Effector memory CD4-positive, alpha-beta T cell (primary cell): ENCODE measurements around the gene ADAM10.

Source experiments
- DNase-seq, 3 donors: peaks; one replicate each; pipeline ENCODE4 v3.0.0-alpha.2; 2020
- H3K27ac ChIP-seq: 2 replicates; pipeline ENCODE4 v1.7.0; 2013; ENCODE audit warnings: mild to moderate bottlenecking, low read length, moderate library complexity; ENCODE audit not compliant: insufficient read depth, poor library complexity, severe bottlenecking
- H3K27me3 ChIP-seq: replicated peaks from 2 replicates; pipeline ENCODE4 v1.7.0; 2013; ENCODE audit warnings: mild to moderate bottlenecking, low read length; ENCODE audit not compliant: insufficient read depth, control insufficient read depth, poor library complexity, severe bottlenecking
- H3K36me3 ChIP-seq: 2 replicates; pipeline ENCODE4 v1.7.0; 2013; ENCODE audit warnings: mild to moderate bottlenecking, low read length, moderate library complexity; ENCODE audit not compliant: control insufficient read depth, insufficient read depth
- H3K4me1 ChIP-seq: 2 replicates; pipeline ENCODE4 v1.7.0; 2013; ENCODE audit warnings: low read length, mild to moderate bottlenecking; ENCODE audit not compliant: control insufficient read depth, insufficient read depth, poor library complexity, severe bottlenecking
- H3K4me3 ChIP-seq: 2 replicates; pipeline ENCODE4 v1.7.0; 2013; ENCODE audit warnings: low read length, low read depth, mild to moderate bottlenecking; ENCODE audit not compliant: insufficient read depth, poor library complexity, severe bottlenecking
- H3K9me3 ChIP-seq: 2 replicates; pipeline ENCODE4 v1.7.0; 2013; ENCODE audit warnings: mild to moderate bottlenecking, low read length, moderate library complexity; ENCODE audit not compliant: control insufficient read depth

The ADAM10 gene

DNA sequence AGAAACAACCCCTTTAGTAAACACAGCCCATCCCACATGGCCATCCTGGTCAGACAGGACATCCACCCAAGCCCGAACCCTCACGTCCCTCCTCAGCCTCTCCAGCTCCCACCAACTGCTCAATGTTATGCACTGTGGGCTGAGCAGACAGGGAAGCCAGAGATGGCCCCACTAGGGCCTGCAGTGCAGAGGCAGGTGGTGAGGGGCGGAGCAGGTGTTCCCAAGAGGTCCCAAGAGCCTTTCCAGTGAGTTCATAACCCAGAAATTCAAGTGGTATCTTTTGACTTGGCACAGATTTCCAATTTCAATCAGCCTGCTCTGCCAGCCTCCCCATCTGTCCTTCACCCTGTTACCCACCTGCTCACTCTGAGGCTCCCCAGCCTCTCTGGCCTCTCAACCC is 187.4 kb downstream of the ADAM10 start:
- DNase-seq, result no peak
- H3K9me3 ChIP-seq, result no peaks in the 10 kb centered on the region
- H3K36me3 ChIP-seq, result no peaks in the 10 kb centered on the region
- H3K27me3 ChIP-seq, result no peaks in the 10 kb centered on the region
- no peak overlapping the region for H3K27ac ChIP-seq
- no peak overlapping the region for H3K4me3 ChIP-seq
- H3K4me1 ChIP-seq, result no peaks in the 10 kb centered on the region

DNA sequence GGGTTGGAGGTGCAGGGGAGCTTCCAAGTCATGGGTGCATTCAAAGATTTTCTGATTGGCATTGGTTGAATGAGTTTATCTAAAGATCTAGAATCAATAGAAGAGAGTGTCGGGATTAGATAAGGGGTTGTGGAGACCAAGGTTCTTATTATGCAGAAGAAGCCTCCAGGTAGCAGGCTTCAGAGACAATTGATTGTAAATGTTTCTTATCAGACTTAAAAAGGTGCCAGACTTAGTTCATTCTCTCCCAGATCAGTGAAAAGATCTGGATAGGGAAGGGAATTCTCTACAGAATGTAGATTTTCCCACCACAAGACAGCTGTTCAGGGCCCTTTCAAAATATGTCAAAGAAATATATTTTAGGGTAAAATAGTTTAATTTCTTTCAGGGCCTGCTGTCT is 188.2 kb downstream of the ADAM10 start:
- DNase-seq, result no peak
- Histone ChIP-seq H3K4me1 (no peaks in the 10 kb centered on the region), H3K27me3 (no peaks in the 10 kb centered on the region), H3K27ac (no peak overlapping the region), H3K4me3 (no peak overlapping the region), H3K36me3 (no peaks in the 10 kb centered on the region), H3K9me3 (no peaks in the 10 kb centered on the region)

DNA sequence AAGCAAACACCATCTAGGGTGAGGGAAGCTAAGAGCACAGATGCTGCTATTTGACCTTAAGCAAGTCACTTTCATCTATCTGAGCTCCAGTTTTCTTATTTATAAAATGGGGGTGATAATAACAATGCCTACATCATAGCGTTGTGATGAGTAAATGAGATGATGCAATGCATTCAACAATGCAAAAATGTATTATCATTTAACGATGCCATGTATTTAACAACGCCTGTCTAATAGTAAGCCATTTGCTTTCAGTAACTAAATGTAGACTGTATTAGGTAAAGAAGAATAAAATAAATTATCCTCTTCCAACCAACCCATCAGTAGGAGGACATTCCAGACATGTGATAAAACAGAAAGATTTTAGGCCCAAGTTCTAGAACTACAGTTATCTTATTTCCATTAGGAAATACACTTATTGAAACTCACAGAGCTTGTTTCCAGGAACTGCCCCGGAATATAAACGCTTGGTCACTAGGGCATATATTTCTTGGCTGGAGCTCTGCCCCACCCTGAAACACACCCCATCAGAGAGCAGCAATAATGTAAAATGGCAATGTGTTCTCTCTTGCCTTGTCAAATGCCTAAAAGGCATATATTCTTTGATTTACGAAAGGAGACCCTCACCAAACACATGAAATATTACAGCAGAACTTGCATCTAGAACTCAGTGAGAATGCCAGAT is 189.5 kb downstream of the ADAM10 start:
- Histone ChIP-seq H3K27me3 (no peaks in the 10 kb centered on the region), H3K4me3 (no peak overlapping the region), H3K4me1 (no peaks in the 10 kb centered on the region), H3K9me3 (no peaks in the 10 kb centered on the region), H3K27ac (no peak overlapping the region), H3K36me3 (no peaks in the 10 kb centered on the region)
- DNase-seq, result no peak

DNA sequence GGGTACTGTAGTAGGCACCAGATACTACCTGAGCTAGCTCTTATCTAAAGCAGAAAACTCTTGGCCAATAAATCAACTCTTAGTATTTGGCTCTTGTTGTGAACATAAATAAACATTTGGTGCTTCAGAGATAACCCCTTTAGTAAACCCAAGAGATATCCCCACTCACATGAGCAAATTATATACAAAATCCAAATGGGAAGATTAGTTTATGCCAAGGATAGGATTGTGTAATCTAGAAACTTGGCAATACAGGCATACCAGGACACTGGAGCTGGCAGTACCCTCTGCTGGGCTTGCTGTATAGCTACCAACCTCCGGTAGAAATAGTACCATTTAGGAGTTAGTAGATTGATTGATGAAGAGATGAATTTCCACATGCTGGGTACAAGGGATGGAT is 190.7 kb downstream of the ADAM10 start:
- no peak overlapping the region for H3K4me3 ChIP-seq

DNA sequence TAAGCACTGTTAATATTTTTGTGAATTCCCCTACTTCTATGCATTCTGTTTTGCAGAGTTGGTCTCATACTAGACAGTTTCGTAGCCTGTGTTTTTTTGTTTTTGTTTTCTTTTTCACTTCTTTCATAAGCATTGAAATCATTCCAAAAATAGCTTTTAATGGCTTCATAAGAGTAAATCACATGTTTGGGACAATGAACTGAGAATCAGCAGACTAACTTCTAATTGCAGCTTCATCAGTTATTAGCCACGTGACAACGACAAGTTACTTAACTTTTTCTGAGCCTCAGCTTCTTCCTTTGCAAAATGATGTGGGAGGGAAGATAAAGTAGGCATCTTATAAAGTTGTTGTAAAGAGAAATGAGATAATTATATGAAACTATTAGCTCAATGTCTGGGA is 193.0 kb downstream of the ADAM10 start:
- Histone ChIP-seq H3K4me3 (no peak overlapping the region), H3K27me3 (no peaks in the 10 kb centered on the region), H3K9me3 (no peaks in the 10 kb centered on the region), H3K27ac (no peak overlapping the region), H3K4me1 (no peaks in the 10 kb centered on the region), H3K36me3 (no peaks in the 10 kb centered on the region)
- no peak for DNase-seq

More for the DNA sequence above, 190.7 kb downstream of the ADAM10 start:
- Histone ChIP-seq H3K27ac (no peak overlapping the region), H3K36me3 (no peaks in the 10 kb centered on the region), H3K4me1 (no peaks in the 10 kb centered on the region), H3K9me3 (no peaks in the 10 kb centered on the region), H3K27me3 (no peaks in the 10 kb centered on the region)
- DNase-seq, result no peak

DNA sequence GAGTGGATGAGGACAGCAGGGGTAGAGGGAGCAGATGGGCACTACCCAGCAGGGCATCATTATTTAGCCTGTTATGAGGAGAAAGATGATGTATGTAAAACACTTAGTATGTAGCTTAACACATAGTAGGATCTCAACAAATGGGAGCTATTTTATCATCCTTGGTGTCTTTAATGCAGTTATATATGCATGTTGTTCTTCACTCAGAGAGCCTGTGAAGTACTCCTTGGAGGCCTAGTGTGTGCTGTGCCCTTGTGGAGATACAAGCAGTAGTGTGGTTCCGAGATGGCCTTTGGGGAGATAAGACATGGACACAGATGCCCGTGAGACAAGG is 193.5 kb downstream of the ADAM10 start:
- no peak overlapping the region for H3K27ac ChIP-seq
- H3K4me1 ChIP-seq, result peaks cover 3% of the 10 kb centered on the region
- H3K27me3 ChIP-seq, result no peaks in the 10 kb centered on the region
- no peaks in the 10 kb centered on the region for H3K36me3 ChIP-seq
- no peak for DNase-seq
- H3K4me3 ChIP-seq, result no peak overlapping the region
- H3K9me3 ChIP-seq, result no peaks in the 10 kb centered on the region

DNA sequence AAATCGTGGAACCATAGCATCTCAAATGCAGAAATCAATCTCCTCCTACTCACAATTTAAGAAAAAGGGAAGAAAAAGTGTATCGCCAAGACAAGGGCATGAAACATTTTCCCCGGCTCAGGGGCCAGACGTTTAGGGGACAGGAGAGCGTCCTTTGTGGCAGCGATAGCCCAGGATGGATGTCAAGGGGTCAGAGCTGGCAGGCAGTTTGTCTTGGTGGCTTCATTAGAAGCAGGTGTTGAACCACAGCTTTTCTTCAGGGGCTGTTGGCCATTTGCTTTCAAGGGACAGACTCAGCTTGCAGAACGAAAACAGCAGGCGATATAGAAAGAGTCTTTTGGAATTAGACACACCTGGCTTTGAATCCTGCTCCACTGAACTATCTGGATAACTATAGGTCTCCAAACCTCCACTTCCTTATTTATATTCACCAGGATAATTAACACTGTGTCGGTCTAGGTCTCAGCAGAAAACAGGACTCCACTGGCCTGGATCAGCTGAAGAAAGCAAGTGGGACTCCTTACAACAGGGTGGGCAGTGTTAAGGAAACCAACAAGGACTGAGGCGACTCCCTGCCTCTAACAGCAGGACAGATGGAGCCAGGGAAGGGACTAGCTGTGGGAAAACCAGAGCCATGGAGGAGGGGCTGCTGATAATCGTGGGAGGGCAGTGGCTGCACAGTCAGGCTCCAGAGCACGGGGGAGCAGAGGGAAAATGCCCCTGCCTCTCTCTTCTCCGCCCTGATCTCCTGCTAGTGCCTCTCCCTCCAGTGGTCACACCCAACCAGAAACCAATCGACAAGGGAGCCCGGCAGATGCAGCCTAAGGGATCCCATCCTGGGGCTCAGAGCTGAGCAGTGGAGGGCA is 194.1 kb downstream of the ADAM10 start:
- Histone ChIP-seq H3K9me3 (no peaks in the 10 kb centered on the region), H3K36me3 (no peaks in the 10 kb centered on the region), H3K4me3 (no peak overlapping the region), H3K27ac (no peak overlapping the region), H3K4me1 (peaks cover 3% of the 10 kb centered on the region), H3K27me3 (no peaks in the 10 kb centered on the region)
- DNase-seq, result no peak

DNA sequence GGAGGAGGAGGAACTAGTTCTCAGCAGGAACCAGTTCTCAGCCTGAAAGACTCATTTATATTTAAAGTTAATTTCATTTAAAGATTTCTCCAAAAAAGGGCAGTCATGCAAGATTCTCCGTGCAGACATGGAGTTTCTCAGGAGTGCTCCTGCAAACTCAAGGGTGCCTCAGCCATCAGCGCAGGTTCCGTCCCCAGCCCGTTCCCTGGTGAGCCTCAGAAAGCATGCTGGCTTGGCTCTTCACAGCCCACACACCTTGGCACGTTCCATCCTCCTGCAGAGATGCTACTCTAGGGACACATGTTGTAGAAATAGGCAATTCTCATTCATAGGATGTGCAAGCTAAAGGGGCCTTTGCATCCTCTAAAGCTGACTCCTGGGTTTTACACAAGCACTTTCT is 194.7 kb downstream of the ADAM10 start:
- Histone ChIP-seq H3K4me3 (no peak overlapping the region), H3K36me3 (no peaks in the 10 kb centered on the region), H3K4me1 (peaks cover 3% of the 10 kb centered on the region)

DNA sequence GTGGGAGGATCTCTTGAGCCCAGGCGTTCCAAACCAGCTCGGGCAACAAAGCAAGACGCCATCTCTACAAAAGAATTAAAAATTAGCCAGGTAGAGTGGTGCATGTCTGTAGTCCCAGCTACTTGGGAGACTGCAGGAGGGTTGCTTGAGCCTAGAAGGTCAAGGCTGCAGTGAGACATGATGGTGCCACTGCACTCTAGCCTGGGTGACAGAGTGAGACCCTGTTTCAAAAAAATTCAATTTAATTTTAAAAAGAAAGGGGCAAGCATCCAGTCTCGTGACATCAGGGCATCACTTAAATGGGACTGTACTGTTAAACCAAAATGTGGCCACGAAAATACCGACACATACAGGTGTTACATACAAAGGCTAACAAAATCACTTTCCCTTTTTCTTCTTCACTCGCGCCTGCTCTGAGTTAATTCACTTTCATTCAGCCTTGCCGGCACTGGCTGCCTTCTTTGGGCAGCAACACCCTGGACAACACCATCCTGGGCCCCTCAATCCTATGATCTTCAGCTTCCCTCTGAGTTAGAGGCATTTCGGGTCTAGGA is 196.1 kb downstream of the ADAM10 start:
- Histone ChIP-seq H3K4me1 (peaks cover 3% of the 10 kb centered on the region), H3K27ac (no peak overlapping the region)
- no peak for DNase-seq

More for the DNA sequence above, 194.7 kb downstream of the ADAM10 start:
- Histone ChIP-seq H3K9me3 (no peaks in the 10 kb centered on the region), H3K27ac (no peak overlapping the region), H3K27me3 (no peaks in the 10 kb centered on the region)
- no peak for DNase-seq

More for the DNA sequence above, 196.1 kb downstream of the ADAM10 start:
- H3K4me3 ChIP-seq, result no peak overlapping the region
- no peaks in the 10 kb centered on the region for H3K27me3 ChIP-seq
- H3K36me3 ChIP-seq, result no peaks in the 10 kb centered on the region
- no peaks in the 10 kb centered on the region for H3K9me3 ChIP-seq
